ENCODE results near the gene LUZP1.

DNA sequence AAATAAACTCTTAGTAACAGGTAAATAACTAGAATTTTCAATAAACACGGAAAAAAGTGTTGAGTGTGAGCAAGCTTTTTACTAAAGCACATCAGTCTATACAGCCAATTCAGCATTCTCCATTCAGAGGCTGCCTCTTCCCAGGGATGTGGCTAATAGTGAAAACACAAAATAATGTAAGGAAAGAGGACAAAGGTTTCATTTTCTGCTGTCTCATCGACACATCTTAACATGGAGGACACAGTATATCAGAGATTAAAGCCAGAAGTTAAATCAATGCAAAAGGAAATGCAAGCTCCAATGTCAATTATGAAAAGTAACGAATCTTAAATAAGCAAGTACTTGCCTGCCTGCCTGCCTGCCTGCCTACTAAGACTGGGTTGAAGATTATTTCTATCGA lies 43.2 kb downstream of the LUZP1 start:
- TF ChIP-seq, protein P1, sequence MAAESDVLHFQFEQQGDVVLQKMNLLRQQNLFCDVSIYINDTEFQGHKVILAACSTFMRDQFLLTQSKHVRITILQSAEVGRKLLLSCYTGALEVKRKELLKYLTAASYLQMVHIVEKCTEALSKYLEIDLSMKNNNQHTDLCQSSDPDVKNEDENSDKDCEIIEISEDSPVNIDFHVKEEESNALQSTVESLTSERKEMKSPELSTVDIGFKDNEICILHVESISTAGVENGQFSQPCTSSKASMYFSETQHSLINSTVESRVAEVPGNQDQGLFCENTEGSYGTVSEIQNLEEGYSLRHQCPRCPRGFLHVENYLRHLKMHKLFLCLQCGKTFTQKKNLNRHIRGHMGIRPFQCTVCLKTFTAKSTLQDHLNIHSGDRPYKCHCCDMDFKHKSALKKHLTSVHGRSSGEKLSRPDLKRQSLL (tag by site-specific recombination; IDR thresholded peaks at IDR 0.05): no peak
- no peak for TF ChIP-seq ZNF624 (tag by site-specific recombination; IDR thresholded peaks at IDR 0.05)
- TF ChIP-seq, protein P2, sequence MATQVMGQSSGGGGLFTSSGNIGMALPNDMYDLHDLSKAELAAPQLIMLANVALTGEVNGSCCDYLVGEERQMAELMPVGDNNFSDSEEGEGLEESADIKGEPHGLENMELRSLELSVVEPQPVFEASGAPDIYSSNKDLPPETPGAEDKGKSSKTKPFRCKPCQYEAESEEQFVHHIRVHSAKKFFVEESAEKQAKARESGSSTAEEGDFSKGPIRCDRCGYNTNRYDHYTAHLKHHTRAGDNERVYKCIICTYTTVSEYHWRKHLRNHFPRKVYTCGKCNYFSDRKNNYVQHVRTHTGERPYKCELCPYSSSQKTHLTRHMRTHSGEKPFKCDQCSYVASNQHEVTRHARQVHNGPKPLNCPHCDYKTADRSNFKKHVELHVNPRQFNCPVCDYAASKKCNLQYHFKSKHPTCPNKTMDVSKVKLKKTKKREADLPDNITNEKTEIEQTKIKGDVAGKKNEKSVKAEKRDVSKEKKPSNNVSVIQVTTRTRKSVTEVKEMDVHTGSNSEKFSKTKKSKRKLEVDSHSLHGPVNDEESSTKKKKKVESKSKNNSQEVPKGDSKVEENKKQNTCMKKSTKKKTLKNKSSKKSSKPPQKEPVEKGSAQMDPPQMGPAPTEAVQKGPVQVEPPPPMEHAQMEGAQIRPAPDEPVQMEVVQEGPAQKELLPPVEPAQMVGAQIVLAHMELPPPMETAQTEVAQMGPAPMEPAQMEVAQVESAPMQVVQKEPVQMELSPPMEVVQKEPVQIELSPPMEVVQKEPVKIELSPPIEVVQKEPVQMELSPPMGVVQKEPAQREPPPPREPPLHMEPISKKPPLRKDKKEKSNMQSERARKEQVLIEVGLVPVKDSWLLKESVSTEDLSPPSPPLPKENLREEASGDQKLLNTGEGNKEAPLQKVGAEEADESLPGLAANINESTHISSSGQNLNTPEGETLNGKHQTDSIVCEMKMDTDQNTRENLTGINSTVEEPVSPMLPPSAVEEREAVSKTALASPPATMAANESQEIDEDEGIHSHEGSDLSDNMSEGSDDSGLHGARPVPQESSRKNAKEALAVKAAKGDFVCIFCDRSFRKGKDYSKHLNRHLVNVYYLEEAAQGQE (tag by site-specific recombination; IDR thresholded peaks at IDR 0.05): no peak
